Activated naive CD4-positive, alpha-beta T cell treated with anti-CD3 and anti-CD28 coated beads for 36 hours (primary cell): Measurements from ENCODE around the gene TCAIM. TPM values are rescaled to one million over a fixed set of nuclear protein-coding genes. Genes with fewer than 3 reads are reported as not detected.

Source experiments
- CTCF ChIA-PET: fragments of 350-600 bp; sonication (Branson Sonifier 250); formaldehyde crosslinking; loops from one replicate; lab custom pipeline; 2021; ENCODE audit warnings: antibody characterized with exemption; lab: Charles Lee
- DNase-seq: peaks from one replicate; pipeline ENCODE4 v3.0.0-alpha.2; 2020
- H3K27ac Mint-ChIP-seq: one replicate; pipeline ENCODE4 v1.8.0; 2021; ENCODE audit warnings: mild to moderate bottlenecking, mixed read lengths
- H3K27me3 Mint-ChIP-seq: one replicate; pipeline ENCODE4 v1.8.0; 2021; ENCODE audit warnings: low read depth, mixed read lengths
- H3K36me3 Mint-ChIP-seq: one replicate; pipeline ENCODE4 v1.8.0; 2021; ENCODE audit warnings: low read depth, mixed read lengths
- H3K4me1 Mint-ChIP-seq: one replicate; pipeline ENCODE4 v1.8.0; 2021; ENCODE audit warnings: low read depth, mixed read lengths
- H3K4me3 Mint-ChIP-seq: one replicate; pipeline ENCODE4 v1.8.0; 2021; ENCODE audit warnings: mild to moderate bottlenecking, moderate library complexity, mixed read lengths
- H3K9me3 Mint-ChIP-seq: one replicate; pipeline ENCODE4 v1.8.0; 2021; ENCODE audit warnings: mixed read lengths
- intact Hi-C: fragments of 100-400 bp; cut with micrococcal nuclease; formaldehyde crosslinking; loops from one replicate; pipeline ENCODE4 v1.15.1; 2023
- total RNA-seq, 2 experiments: library from RNA; stranded (reverse); gene quantifications; one replicate each; pipeline ENCODE4 v1.2.3, GENCODE V29; 2021

The TCAIM gene
- total RNA-seq, 2 experiments from 2014 or later = 14.0 to 15.9 TPM

GRCh38 chr3:44419923-44420650, 81.5 kb downstream of the TCAIM start:
- CTCF ChIA-PET = no interaction called here
- intact Hi-C loops = no loop called here
- H3K27ac Mint-ChIP-seq = no peak overlapping the region
- no peaks in the 10 kb centered on the region for H3K4me1 Mint-ChIP-seq
- no peak overlapping the region for H3K4me3 Mint-ChIP-seq
- H3K9me3 Mint-ChIP-seq = no peaks in the 10 kb centered on the region
- DNase-seq = no peak
- H3K27me3 Mint-ChIP-seq = peaks cover 2% of the 10 kb centered on the region
- H3K36me3 Mint-ChIP-seq = no peaks in the 10 kb centered on the region

- no peak for DNase-seq
- Mint-ChIP-seq H3K4me3 (no peak overlapping the region), H3K9me3 (no peaks in the 10 kb centered on the region), H3K36me3 (no peaks in the 10 kb centered on the region), H3K27ac (no peak overlapping the region), H3K4me1 (no peaks in the 10 kb centered on the region), H3K27me3 (peaks cover 2% of the 10 kb centered on the region)
- intact Hi-C loops = no loop called here
- CTCF ChIA-PET = no interaction called here
These were observed 82.1 kb downstream of the TCAIM start for GRCh38 chr3:44420676-44421075.

GRCh38 chr3:44421280-44421679, 82.7 kb downstream of the TCAIM start:
- Mint-ChIP-seq H3K4me1 (no peaks in the 10 kb centered on the region), H3K36me3 (no peaks in the 10 kb centered on the region), H3K4me3 (no peak overlapping the region), H3K27ac (no peak overlapping the region), H3K27me3 (peaks cover 2% of the 10 kb centered on the region), H3K9me3 (no peaks in the 10 kb centered on the region)
- no peak for DNase-seq
- intact Hi-C loops = no loop called here
- CTCF ChIA-PET = no interaction called here

GRCh38 chr3:44424758-44425157, 86.2 kb downstream of the TCAIM start:
- no peak for DNase-seq
- Mint-ChIP-seq H3K27ac (no peak overlapping the region), H3K27me3 (peaks cover 2% of the 10 kb centered on the region), H3K36me3 (no peaks in the 10 kb centered on the region), H3K4me3 (no peak overlapping the region), H3K4me1 (no peaks in the 10 kb centered on the region), H3K9me3 (no peaks in the 10 kb centered on the region)
- intact Hi-C loops = no loop called here
- CTCF ChIA-PET = interaction anchor here (0.7 kb wide), 1 partner anchor 112 kb away, joined by 3 read pairs; no protein-coding TSS in a partner anchor

- Mint-ChIP-seq H3K27me3 (no peaks in the 10 kb centered on the region), H3K36me3 (no peaks in the 10 kb centered on the region), H3K4me1 (no peaks in the 10 kb centered on the region), H3K4me3 (no peak overlapping the region), H3K27ac (no peak overlapping the region), H3K9me3 (no peaks in the 10 kb centered on the region)
- no peak for DNase-seq
- CTCF ChIA-PET = no interaction called here
- intact Hi-C loops = no loop called here
These were observed 89.1 kb downstream of the TCAIM start for GRCh38 chr3:44427683-44428082.

DNA sequence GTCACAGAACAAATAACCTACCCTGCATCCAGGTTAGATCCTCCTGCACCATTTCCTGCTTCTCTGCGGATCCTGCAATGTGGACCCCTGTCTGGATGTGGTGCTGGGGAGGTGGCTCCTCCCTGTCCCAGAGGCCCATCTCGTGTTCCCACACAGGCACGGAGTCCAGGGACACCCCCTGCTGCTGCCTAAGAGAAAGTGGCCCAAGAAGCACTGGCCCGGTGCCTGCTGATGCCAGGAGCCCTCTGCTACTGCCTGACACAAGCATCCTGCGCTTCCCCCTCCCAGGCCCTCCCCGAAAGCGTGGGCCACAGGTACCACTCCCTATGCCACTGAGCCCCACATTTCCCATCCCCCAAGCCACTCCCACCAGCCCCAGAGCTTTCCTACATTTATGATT, 90.3 kb downstream of the TCAIM start:
- no peak for DNase-seq
- Mint-ChIP-seq H3K4me1 (no peaks in the 10 kb centered on the region), H3K27ac (no peak overlapping the region), H3K9me3 (no peaks in the 10 kb centered on the region), H3K27me3 (no peaks in the 10 kb centered on the region), H3K4me3 (no peak overlapping the region), H3K36me3 (no peaks in the 10 kb centered on the region)
- CTCF ChIA-PET = interaction anchor here (0.6 kb wide), 1 partner anchor 135 kb away, joined by 7 read pairs; no protein-coding TSS in a partner anchor
- intact Hi-C loops = no loop called here

DNA sequence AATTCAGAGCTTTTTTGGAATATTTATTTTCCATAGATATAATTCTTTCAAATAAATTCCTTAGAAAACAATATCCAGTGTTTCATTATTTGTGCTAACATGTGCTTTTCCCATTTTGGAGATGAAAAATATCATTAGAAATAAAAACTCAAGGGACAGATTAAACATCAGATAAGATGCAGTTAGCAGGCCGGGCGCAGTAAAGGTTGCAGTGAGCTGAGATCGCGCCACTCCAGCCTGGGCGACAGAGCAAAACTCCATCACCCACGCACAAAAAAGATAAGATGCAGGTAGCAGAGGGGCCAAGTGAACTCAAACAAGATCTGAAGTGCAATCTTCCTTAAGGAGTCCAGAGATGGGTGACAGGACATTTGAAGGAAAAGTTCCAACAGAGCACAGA, 90.9 kb downstream of the TCAIM start:
- intact Hi-C loops = no loop called here
- H3K27me3 Mint-ChIP-seq = no peaks in the 10 kb centered on the region
- H3K4me3 Mint-ChIP-seq = no peak overlapping the region
- H3K27ac Mint-ChIP-seq = no peak overlapping the region
- CTCF ChIA-PET = interaction anchor here (0.6 kb wide), 1 partner anchor 135 kb away, joined by 7 read pairs; no protein-coding TSS in a partner anchor
- no peaks in the 10 kb centered on the region for H3K9me3 Mint-ChIP-seq
- no peaks in the 10 kb centered on the region for H3K4me1 Mint-ChIP-seq
- H3K36me3 Mint-ChIP-seq = no peaks in the 10 kb centered on the region
- no peak for DNase-seq

GRCh38 chr3:44430466-44430865, 91.9 kb downstream of the TCAIM start:
- intact Hi-C loops = no loop called here
- no peaks in the 10 kb centered on the region for H3K36me3 Mint-ChIP-seq
- CTCF ChIA-PET = interaction anchor here (0.6 kb wide), 1 partner anchor 232 kb away, joined by 4 read pairs; no protein-coding TSS in a partner anchor

GRCh38 chr3:44434834-44435510, 96.4 kb downstream of the TCAIM start:
- no peaks in the 10 kb centered on the region for H3K9me3 Mint-ChIP-seq
- DNase-seq = no peak
- no peak overlapping the region for H3K27ac Mint-ChIP-seq
- peaks cover 11% of the 10 kb centered on the region for H3K4me1 Mint-ChIP-seq
- H3K36me3 Mint-ChIP-seq = peaks cover 3% of the 10 kb centered on the region
- no peak overlapping the region for H3K4me3 Mint-ChIP-seq
- H3K27me3 Mint-ChIP-seq = no peaks in the 10 kb centered on the region
- CTCF ChIA-PET = no interaction called here
- intact Hi-C loops = no loop called here

More at GRCh38 chr3:44430466-44430865, 91.9 kb downstream of the TCAIM start:
- no peaks in the 10 kb centered on the region for H3K27me3 Mint-ChIP-seq
- no peak for DNase-seq
- H3K4me1 Mint-ChIP-seq = no peaks in the 10 kb centered on the region
- H3K9me3 Mint-ChIP-seq = no peaks in the 10 kb centered on the region
- H3K27ac Mint-ChIP-seq = no peak overlapping the region
- H3K4me3 Mint-ChIP-seq = no peak overlapping the region

DNA sequence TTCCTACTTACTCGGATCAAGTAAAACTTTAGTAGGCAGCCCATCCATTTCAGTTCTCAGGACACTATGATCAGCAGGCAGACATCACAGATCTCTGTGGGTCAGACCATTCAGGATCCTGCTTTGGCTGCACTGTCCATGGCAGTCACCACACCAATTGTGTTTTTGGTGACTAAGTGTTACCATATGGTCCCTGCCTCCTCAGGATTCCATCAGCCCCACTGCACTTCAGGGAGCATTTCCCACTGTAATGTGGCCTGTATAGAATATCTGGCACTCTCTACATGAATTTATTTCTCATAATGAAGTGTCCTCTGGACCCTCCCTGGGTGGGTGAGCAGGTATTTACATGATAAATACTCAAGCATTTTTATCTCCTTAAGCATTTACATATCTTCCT, 97.6 kb downstream of the TCAIM start:
- H3K4me3 Mint-ChIP-seq = no peak overlapping the region
- no peaks in the 10 kb centered on the region for H3K27me3 Mint-ChIP-seq
- intact Hi-C loops = no loop called here
- peaks cover 23% of the 10 kb centered on the region for H3K4me1 Mint-ChIP-seq
- no peak for DNase-seq
- H3K27ac Mint-ChIP-seq = no peak overlapping the region
- H3K9me3 Mint-ChIP-seq = no peaks in the 10 kb centered on the region
- CTCF ChIA-PET = no interaction called here
- H3K36me3 Mint-ChIP-seq = peaks cover 3% of the 10 kb centered on the region

DNA sequence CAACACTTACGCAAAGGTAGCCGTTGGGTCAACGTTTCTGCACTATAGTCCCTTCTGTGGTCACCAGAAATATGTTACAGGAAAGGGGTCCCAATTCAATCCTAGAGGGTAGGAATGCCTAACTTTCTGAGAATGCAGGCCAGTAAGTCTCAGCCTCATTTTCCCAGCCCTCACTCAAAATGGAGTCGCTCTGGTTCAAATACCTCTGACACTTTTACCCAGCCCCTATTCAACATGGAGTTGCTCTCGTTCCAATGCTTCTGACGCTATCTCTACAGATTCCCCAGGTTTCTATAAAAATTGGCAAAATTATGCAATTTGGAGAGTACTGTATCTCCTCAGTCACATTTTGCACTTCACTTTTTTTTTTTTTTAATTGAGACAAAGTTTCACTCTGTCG, 99.2 kb downstream of the TCAIM start:
- H3K4me1 Mint-ChIP-seq = peaks cover 38% of the 10 kb centered on the region
- no peaks in the 10 kb centered on the region for H3K9me3 Mint-ChIP-seq
- no peak overlapping the region for H3K4me3 Mint-ChIP-seq
- intact Hi-C loops = no loop called here
- no peaks in the 10 kb centered on the region for H3K27me3 Mint-ChIP-seq
- peaks cover 9% of the 10 kb centered on the region for H3K36me3 Mint-ChIP-seq
- H3K27ac Mint-ChIP-seq = no peak overlapping the region
- DNase-seq = no peak
- CTCF ChIA-PET = no interaction called here

- CTCF ChIA-PET = interaction anchor here (0.7 to 1.7 kb wide), 2 partner anchors 49 to 72 kb away, joined by 3 to 4 read pairs; no protein-coding TSS in a partner anchor
- intact Hi-C loops = loop anchor here (1.0 kb wide), 3 partner anchors 37 to 101 kb away; partner anchors contain the start of gene TCAIM
- peak overlapping the region; percentile 94 for H3K27ac Mint-ChIP-seq
- H3K4me3 Mint-ChIP-seq = peak overlapping the region; percentile 57
- H3K4me1 Mint-ChIP-seq = peaks cover 42% of the 10 kb centered on the region
- no peaks in the 10 kb centered on the region for H3K9me3 Mint-ChIP-seq
- H3K27me3 Mint-ChIP-seq = no peaks in the 10 kb centered on the region
- DNase-seq = peak; percentile 88
- H3K36me3 Mint-ChIP-seq = peaks cover 17% of the 10 kb centered on the region
These were observed 101.1 kb downstream of the TCAIM start for GRCh38 chr3:44439499-44440295.
